ENCODE measurements around the gene SATL1.
"Not testable (repeated sequence)": the region's sequence is repeated elsewhere in the genome, so short reads cannot be mapped to it uniquely, and the experiment has no call there.

Gene SATL1

GRCh38 chrX:85112293-85112692 lies 131.3 kb downstream of the SATL1 start:
- in situ Hi-C loops (cut with MboI; ENCODE audit: low sequenced_read_pairs), result no loop called here

- in situ Hi-C loops (cut with MboI; ENCODE audit: low sequenced_read_pairs), result no loop called here
Measured at GRCh38 chrX:85111347-85111746, 132.2 kb downstream of the SATL1 start.

GRCh38 chrX:85109235-85109634 lies 134.3 kb downstream of the SATL1 start:
- in situ Hi-C loops (cut with MboI; ENCODE audit: low sequenced_read_pairs), result no loop called here

- in situ Hi-C loops (cut with MboI; ENCODE audit: low sequenced_read_pairs), result no loop called here
Measured at GRCh38 chrX:85108165-85108564, 135.4 kb downstream of the SATL1 start.

DNA sequence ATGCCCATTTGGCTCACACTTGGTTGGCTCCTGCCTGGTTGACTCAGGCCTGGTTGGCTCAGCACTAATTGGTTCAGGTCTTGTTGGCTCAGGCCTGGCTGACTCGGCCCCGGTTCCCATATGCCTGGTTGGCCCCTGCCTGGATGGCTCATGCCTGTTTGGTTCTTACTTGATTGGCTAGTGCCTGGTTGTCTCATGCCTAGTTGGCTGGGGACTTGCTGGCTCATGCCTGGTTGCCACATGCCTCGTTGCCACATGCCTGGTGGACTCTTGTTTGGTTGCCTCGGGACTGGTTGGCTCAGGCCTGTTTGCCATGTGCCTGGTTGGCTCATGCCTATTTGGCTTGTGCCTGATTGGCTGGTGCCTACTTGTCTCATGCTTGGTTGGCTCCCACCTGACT lies 136.2 kb downstream of the SATL1 start:
- in situ Hi-C loops (cut with MboI; ENCODE audit: low sequenced_read_pairs), result no loop called here

DNA sequence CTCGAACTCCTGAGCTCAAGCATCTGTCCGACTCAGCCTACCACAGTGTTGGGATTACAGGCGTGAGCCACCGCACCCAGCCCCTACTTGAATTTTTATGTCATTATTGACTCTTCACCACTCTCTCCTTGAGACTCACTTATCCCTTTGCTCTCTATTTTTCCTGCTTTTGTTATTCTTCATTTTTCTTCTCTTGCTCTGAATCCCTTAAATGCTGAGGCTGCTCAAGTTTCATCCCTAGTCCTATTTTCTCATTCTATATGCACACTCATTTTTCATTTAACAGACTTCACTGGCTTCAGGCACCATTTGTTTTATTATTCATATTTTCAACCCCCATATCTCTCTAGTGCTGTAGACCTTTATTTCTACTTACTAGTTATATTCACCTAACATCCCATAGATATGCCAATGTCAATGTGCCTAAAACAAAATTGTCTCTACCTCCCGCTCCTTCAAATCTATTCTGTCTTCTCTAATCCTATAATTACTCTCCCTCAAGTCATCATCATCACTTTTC lies 154.2 kb downstream of the SATL1 start:
- in situ Hi-C loops (cut with MboI; ENCODE audit: low sequenced_read_pairs), result no loop called here

DNA sequence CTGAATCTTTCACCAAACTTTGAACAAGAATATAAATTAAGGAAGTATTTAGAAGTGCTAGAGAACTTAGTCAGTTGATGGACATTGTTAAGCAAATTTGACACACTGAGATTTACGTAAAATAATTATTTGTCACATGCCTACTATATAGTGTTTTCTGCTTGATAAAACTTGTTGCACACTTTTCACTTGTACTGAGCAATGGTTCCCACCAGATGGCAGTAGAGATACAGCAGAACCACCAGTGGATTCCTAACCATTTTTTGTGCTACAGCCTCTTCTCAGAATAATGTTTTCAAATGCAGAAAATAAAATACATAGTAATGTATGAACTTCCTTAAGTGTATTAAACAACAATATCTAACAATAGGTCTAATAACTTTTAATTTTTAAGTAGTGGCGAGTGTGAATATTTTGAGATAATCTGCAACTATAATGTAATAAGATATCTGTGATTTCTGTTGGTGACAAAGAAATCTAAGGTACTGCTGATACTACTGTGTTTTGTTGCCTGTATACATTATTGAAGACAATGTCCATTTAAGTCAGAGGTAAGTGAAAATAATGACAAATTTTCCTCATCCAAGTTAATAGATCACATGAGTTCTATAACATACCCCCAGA lies 158.7 kb downstream of the SATL1 start:
- in situ Hi-C loops (cut with MboI; ENCODE audit: low sequenced_read_pairs), result no loop called here

DNA sequence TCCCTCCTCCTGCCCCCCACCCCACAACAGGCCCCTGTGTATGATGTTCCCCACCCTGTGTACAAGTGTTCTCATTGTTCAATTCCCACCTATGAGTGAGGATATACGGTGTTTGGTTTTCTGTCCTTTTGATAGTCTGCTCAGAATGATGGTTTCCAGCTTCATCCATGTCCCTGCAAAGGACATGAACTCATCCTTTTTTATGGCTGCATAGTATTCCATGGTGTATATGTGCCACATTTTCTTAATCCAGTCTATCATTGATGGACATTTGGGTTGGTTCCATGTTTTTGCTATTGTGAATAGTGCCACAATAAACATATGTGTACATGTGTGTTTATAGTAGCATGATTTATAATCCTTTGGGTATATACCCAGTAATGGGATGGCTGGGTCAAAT lies 166.3 kb downstream of the SATL1 start:
- in situ Hi-C loops (cut with MboI; ENCODE audit: low sequenced_read_pairs), result not testable (repeated sequence)

DNA sequence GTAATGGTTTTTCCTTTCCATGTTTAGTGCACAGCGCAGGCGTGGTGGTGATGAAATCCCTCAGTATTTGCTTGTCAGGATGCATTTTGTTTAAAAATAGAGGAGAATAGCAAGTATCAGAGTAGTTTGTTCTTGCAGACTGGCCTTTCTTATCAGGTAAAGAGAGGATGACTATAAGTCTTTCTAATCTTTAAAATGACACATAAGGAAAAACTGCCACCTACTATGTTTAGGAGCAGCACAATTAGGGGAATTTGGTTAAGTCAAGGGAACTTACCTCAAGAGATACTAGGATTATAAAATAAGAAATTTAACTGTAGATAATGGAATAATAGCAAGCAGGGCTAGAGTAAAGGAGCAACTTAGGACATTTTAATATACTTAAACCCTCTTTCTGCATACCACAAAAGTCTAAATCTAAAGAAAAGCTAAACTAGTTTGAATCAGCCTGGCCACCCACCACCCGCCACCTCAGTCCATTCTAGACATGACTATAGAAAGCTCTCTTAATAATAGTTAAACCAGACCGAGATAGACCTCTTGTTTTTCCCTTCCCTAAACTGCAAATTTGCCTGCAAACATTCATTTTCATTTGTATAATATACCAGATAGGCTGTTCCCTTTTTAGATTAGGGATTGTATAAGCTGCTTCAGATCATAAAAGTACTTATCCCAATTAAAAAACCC lies 177.9 kb downstream of the SATL1 start:
- in situ Hi-C loops (cut with MboI; ENCODE audit: low sequenced_read_pairs), result no loop called here

DNA sequence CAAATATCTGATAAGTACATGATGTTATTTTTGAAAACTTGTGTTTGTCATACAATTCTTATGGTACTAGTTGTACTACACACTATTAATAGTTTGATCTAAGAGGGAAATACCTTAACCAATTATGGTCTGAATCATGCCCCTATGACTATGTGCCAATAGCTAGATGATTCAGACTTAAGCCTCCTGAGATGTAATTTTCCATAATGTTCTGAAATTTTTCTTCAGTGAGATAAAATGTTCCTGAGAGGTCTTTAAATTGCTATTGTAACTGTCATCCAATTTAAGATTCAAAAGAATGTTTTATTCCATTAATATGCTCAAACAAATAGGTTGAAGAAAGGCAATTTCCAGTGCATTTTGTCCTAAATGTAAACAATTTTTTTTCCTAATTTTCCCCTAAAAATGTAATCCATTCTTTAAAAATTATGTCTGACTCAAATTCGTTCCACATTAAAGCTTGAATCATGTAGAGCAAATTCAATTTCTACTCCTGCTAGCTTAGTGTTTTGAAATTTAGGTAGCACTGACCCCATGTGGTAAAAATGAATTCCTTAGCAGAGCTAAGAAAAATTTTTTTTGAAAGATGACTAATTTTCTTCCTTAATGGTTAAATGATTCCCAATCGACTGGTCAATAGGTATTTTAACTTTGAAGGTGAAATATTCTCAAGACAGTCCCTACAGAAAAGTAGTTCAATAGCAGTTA lies 190.8 kb downstream of the SATL1 start:
- in situ Hi-C loops (cut with MboI; ENCODE audit: low sequenced_read_pairs), result no loop called here

- in situ Hi-C loops (cut with MboI; ENCODE audit: low sequenced_read_pairs), result no loop called here
Measured at GRCh38 chrX:85052205-85052604, 191.4 kb downstream of the SATL1 start.

DNA sequence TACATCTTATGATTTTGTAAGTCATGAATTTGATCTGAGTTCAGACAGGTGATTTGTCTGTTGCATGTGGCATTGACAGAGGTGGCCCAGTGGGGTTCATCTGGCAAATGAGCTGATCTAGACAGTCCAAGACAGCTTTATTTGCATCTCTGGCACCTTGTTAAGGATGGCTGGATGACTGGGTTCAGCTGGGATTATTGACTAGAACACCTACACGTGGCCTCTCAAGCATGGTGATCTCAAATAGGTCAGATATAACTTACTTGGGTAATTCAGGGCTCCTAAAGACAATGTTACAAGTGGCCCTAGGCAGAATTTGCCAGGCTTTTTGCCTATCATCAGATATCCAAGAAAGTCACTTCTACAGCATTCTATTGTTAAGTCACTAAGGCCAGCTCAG lies 192.0 kb downstream of the SATL1 start:
- in situ Hi-C loops (cut with MboI; ENCODE audit: low sequenced_read_pairs), result no loop called here
